ENCODE measurements around the gene RHOT2.

Gene RHOT2

GRCh38 chr16:681746-682427, 14.0 kb downstream of the RHOT2 start:
- Histone ChIP-seq H3K4me1 (ENCODE audit: control insufficient read depth, insufficient read depth, low read length, poor library complexity, severe bottlenecking) (peaks cover 47% of the 10 kb centered on the region), H3K36me3 (ENCODE audit: control insufficient read depth, insufficient read depth, low read length) (peaks cover 19% of the 10 kb centered on the region), H3K9me3 (ENCODE audit: control insufficient read depth, low read length) (no peaks in the 10 kb centered on the region), H3K27me3 (replicated peaks; ENCODE audit: control insufficient read depth, insufficient read depth, low read length, poor library complexity, severe bottlenecking) (no peaks in the 10 kb centered on the region), H3K27ac (ENCODE audit: insufficient read depth, low read length, poor library complexity, severe bottlenecking) (no peak overlapping the region), H3K4me3 (ENCODE audit: insufficient read depth, low read depth, low read length, poor library complexity, severe bottlenecking) (no peak overlapping the region)
- no peak for DNase-seq

GRCh38 chr16:682493-683395, 14.8 kb downstream of the RHOT2 start:
- Histone ChIP-seq H3K4me3 (ENCODE audit: insufficient read depth, low read depth, low read length, poor library complexity, severe bottlenecking) (no peak overlapping the region), H3K9me3 (ENCODE audit: control insufficient read depth, low read length) (no peaks in the 10 kb centered on the region)

GRCh38 chr16:683396-684070, 15.6 kb downstream of the RHOT2 start:
- H3K4me3 ChIP-seq (ENCODE audit: insufficient read depth, low read depth, low read length, poor library complexity, severe bottlenecking) = peak overlapping the region; percentile 52
- H3K36me3 ChIP-seq (ENCODE audit: control insufficient read depth, insufficient read depth, low read length) = peaks cover 20% of the 10 kb centered on the region
- no peaks in the 10 kb centered on the region for H3K9me3 ChIP-seq (ENCODE audit: control insufficient read depth, low read length)
- peaks cover 42% of the 10 kb centered on the region for H3K4me1 ChIP-seq (ENCODE audit: control insufficient read depth, insufficient read depth, low read length, poor library complexity, severe bottlenecking)
- no peaks in the 10 kb centered on the region for H3K27me3 ChIP-seq (replicated peaks; ENCODE audit: control insufficient read depth, insufficient read depth, low read length, poor library complexity, severe bottlenecking)
- no peak for DNase-seq
- H3K27ac ChIP-seq (ENCODE audit: insufficient read depth, low read length, poor library complexity, severe bottlenecking) = peak overlapping the region; percentile 75

More at GRCh38 chr16:682493-683395, 14.8 kb downstream of the RHOT2 start:
- peaks cover 42% of the 10 kb centered on the region for H3K4me1 ChIP-seq (ENCODE audit: control insufficient read depth, insufficient read depth, low read length, poor library complexity, severe bottlenecking)
- no peaks in the 10 kb centered on the region for H3K27me3 ChIP-seq (replicated peaks; ENCODE audit: control insufficient read depth, insufficient read depth, low read length, poor library complexity, severe bottlenecking)
- peaks cover 20% of the 10 kb centered on the region for H3K36me3 ChIP-seq (ENCODE audit: control insufficient read depth, insufficient read depth, low read length)
- DNase-seq = no peak
- no peak overlapping the region for H3K27ac ChIP-seq (ENCODE audit: insufficient read depth, low read length, poor library complexity, severe bottlenecking)

- peaks cover 40% of the 10 kb centered on the region for H3K4me1 ChIP-seq (ENCODE audit: control insufficient read depth, insufficient read depth, low read length, poor library complexity, severe bottlenecking)
- peak within 1 kb of the TSS; percentile 75 for H3K27ac ChIP-seq (ENCODE audit: insufficient read depth, low read length, poor library complexity, severe bottlenecking)
- no peaks in the 10 kb centered on the region for H3K9me3 ChIP-seq (ENCODE audit: control insufficient read depth, low read length)
- no peaks in the 10 kb centered on the region for H3K27me3 ChIP-seq (replicated peaks; ENCODE audit: control insufficient read depth, insufficient read depth, low read length, poor library complexity, severe bottlenecking)
- DNase-seq = peak; percentile 93 to 98 (median 96)
- H3K36me3 ChIP-seq (ENCODE audit: control insufficient read depth, insufficient read depth, low read length) = peaks cover 20% of the 10 kb centered on the region
- H3K4me3 ChIP-seq (ENCODE audit: insufficient read depth, low read depth, low read length, poor library complexity, severe bottlenecking) = peak within 1 kb of the TSS; percentile 52
Measured at GRCh38 chr16:684071-684794, 16.3 kb downstream of the RHOT2 start, which contains the start of gene JMJD8. JMJD8 (minus strand) TSS chr16:684334; CDS start chr16:684319, 15 bp downstream.

- peaks cover 20% of the 10 kb centered on the region for H3K36me3 ChIP-seq (ENCODE audit: control insufficient read depth, insufficient read depth, low read length)
- no peak overlapping the region for H3K4me3 ChIP-seq (ENCODE audit: insufficient read depth, low read depth, low read length, poor library complexity, severe bottlenecking)
- H3K4me1 ChIP-seq (ENCODE audit: control insufficient read depth, insufficient read depth, low read length, poor library complexity, severe bottlenecking) = peaks cover 43% of the 10 kb centered on the region
- no peak for DNase-seq
- H3K27ac ChIP-seq (ENCODE audit: insufficient read depth, low read length, poor library complexity, severe bottlenecking) = peak overlapping the region; percentile 75
- H3K9me3 ChIP-seq (ENCODE audit: control insufficient read depth, low read length) = no peaks in the 10 kb centered on the region
- no peaks in the 10 kb centered on the region for H3K27me3 ChIP-seq (replicated peaks; ENCODE audit: control insufficient read depth, insufficient read depth, low read length, poor library complexity, severe bottlenecking)
Measured at GRCh38 chr16:684961-685696, 17.2 kb downstream of the RHOT2 start.

GRCh38 chr16:685967-686366, 18.0 kb downstream of the RHOT2 start:
- H3K27ac ChIP-seq (ENCODE audit: insufficient read depth, low read length, poor library complexity, severe bottlenecking) = no peak overlapping the region
- DNase-seq = no peak
- no peaks in the 10 kb centered on the region for H3K9me3 ChIP-seq (ENCODE audit: control insufficient read depth, low read length)
- H3K27me3 ChIP-seq (replicated peaks; ENCODE audit: control insufficient read depth, insufficient read depth, low read length, poor library complexity, severe bottlenecking) = no peaks in the 10 kb centered on the region
- H3K4me1 ChIP-seq (ENCODE audit: control insufficient read depth, insufficient read depth, low read length, poor library complexity, severe bottlenecking) = peaks cover 42% of the 10 kb centered on the region
- peaks cover 20% of the 10 kb centered on the region for H3K36me3 ChIP-seq (ENCODE audit: control insufficient read depth, insufficient read depth, low read length)
- H3K4me3 ChIP-seq (ENCODE audit: insufficient read depth, low read depth, low read length, poor library complexity, severe bottlenecking) = no peak overlapping the region

- no peak overlapping the region for H3K27ac ChIP-seq (ENCODE audit: insufficient read depth, low read length, poor library complexity, severe bottlenecking)
- peaks cover 38% of the 10 kb centered on the region for H3K4me1 ChIP-seq (ENCODE audit: control insufficient read depth, insufficient read depth, low read length, poor library complexity, severe bottlenecking)
- no peak for DNase-seq
- no peaks in the 10 kb centered on the region for H3K27me3 ChIP-seq (replicated peaks; ENCODE audit: control insufficient read depth, insufficient read depth, low read length, poor library complexity, severe bottlenecking)
- no peaks in the 10 kb centered on the region for H3K9me3 ChIP-seq (ENCODE audit: control insufficient read depth, low read length)
- no peak overlapping the region for H3K4me3 ChIP-seq (ENCODE audit: insufficient read depth, low read depth, low read length, poor library complexity, severe bottlenecking)
- H3K36me3 ChIP-seq (ENCODE audit: control insufficient read depth, insufficient read depth, low read length) = peaks cover 16% of the 10 kb centered on the region
Measured at GRCh38 chr16:686459-687260, 18.7 kb downstream of the RHOT2 start.

- Histone ChIP-seq H3K36me3 (ENCODE audit: control insufficient read depth, insufficient read depth, low read length) (peaks cover 10% of the 10 kb centered on the region), H3K27me3 (replicated peaks; ENCODE audit: control insufficient read depth, insufficient read depth, low read length, poor library complexity, severe bottlenecking) (no peaks in the 10 kb centered on the region), H3K9me3 (ENCODE audit: control insufficient read depth, low read length) (no peaks in the 10 kb centered on the region), H3K27ac (ENCODE audit: insufficient read depth, low read length, poor library complexity, severe bottlenecking) (no peak overlapping the region), H3K4me1 (ENCODE audit: control insufficient read depth, insufficient read depth, low read length, poor library complexity, severe bottlenecking) (peaks cover 38% of the 10 kb centered on the region), H3K4me3 (ENCODE audit: insufficient read depth, low read depth, low read length, poor library complexity, severe bottlenecking) (no peak overlapping the region)
- no peak for DNase-seq
Measured at GRCh38 chr16:687499-687898, 19.6 kb downstream of the RHOT2 start.

Measured in effector memory CD4-positive, alpha-beta T cell (primary cell).